ENCODE measurements around the gene GLE1.

Gene GLE1

GRCh38 chr9:128540634-128541360, 36.3 kb downstream of the GLE1 start:
- no peak overlapping the region for H3K4me3 ChIP-seq (ENCODE audit: low read length)
- no peak for DNase-seq (ENCODE audit: low read depth)
- TF ChIP-seq CTCF (conservative IDR thresholded peaks at IDR 0.05; ENCODE audit: low read depth, low read length) = no peak

GRCh38 chr9:128546504-128546903, 42.0 kb downstream of the GLE1 start:
- no peak for TF ChIP-seq CTCF (conservative IDR thresholded peaks at IDR 0.05; ENCODE audit: low read depth, low read length)
- no peak for DNase-seq (ENCODE audit: low read depth)
- no peak overlapping the region for H3K4me3 ChIP-seq (ENCODE audit: low read length)

GRCh38 chr9:128548876-128549275, 44.4 kb downstream of the GLE1 start:
- H3K4me3 ChIP-seq (ENCODE audit: low read length) = no peak overlapping the region
- DNase-seq (ENCODE audit: low read depth) = no peak

GRCh38 chr9:128550226-128550625, 45.7 kb downstream of the GLE1 start:
- no peak for DNase-seq (ENCODE audit: low read depth)
- no peak overlapping the region for H3K4me3 ChIP-seq (ENCODE audit: low read length)
- TF ChIP-seq CTCF (conservative IDR thresholded peaks at IDR 0.05; ENCODE audit: low read depth, low read length) = no peak

More at GRCh38 chr9:128548876-128549275, 44.4 kb downstream of the GLE1 start:
- no peak for TF ChIP-seq CTCF (conservative IDR thresholded peaks at IDR 0.05; ENCODE audit: low read depth, low read length)

- TF ChIP-seq CTCF (conservative IDR thresholded peaks at IDR 0.05; ENCODE audit: low read depth, low read length) = no peak
- no peak for DNase-seq (ENCODE audit: low read depth)
- H3K4me3 ChIP-seq (ENCODE audit: low read length) = peak overlapping the region; percentile 70
These were observed 46.5 kb downstream of the GLE1 start for GRCh38 chr9:128550770-128551656.

GRCh38 chr9:128551657-128552152, 47.2 kb downstream of the GLE1 start:
- no peak for TF ChIP-seq CTCF (conservative IDR thresholded peaks at IDR 0.05; ENCODE audit: low read depth, low read length)
- H3K4me3 ChIP-seq (ENCODE audit: low read length) = peak overlapping the region; percentile 70
- DNase-seq (ENCODE audit: low read depth) = no peak
